HG03378 (cell line): Measurements from ENCODE around the gene UBR4.

ENCODE experiments used
- ATAC-seq: cut with Tn5 transposase; IDR thresholded peaks from one replicate; pipeline ENCODE4 v1.9.1; 2021; ENCODE audit warnings: mild to moderate bottlenecking, moderate library complexity; ENCODE audit not compliant: unreplicated experiment

UBR4 gene

DNA sequence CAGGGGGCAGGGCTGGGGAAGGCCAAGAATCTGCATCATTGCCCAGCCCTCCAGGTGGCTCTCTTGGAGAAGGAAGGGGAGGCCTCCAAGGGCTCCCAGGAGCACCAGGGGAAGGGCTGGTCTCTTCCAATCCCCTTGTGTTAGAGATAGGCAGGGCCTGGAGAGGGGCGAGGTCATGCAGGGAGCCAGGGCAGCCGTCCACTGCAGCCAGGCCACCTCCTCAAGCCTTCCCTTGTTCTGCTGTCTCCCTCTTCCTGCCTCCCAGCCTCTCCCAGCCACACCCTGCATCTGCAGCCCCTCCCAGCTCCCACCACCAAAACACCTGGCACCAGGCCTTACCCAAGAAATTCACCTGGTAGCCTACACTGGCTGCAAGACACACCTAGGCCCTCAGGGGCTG lies 148.3 kb downstream of the UBR4 start:
- no peak for ATAC-seq

DNA sequence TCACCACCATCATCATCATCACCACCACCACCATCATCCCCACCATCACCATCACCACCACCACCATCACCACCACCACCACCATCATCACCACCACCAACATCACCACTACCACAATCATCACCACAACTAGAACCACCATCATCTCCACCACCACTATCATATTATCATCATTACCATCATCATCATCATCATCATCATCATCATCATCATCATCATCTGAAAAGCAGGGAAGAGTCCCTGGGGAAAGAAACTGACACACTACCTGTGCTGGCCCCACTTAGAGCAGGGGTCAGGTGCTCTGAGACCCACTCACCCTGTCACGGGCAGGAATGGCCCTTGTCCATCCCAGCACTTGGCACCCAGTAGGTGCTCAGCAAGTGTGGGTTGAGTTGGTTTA lies 148.7 kb downstream of the UBR4 start:
- ATAC-seq: no peak

DNA sequence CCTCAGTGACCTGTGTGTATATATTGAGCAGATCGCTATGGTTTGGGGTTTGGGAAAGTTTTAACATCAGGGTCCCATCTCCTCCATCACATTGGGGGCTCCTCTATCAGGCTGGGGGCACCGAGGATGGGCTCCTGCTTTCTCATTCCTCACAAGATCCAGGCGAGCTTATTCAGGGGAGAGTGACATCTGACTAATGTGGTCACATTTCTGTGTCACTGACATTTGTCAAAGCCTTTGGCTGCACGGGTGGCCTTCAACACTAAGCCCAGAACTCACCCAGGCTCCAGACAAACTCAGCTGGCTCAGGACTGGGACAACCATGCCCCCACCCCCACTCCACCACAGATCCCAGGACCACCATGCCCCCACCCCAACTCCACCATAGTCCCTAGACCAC lies 150.3 kb downstream of the UBR4 start:
- ATAC-seq: no peak

DNA sequence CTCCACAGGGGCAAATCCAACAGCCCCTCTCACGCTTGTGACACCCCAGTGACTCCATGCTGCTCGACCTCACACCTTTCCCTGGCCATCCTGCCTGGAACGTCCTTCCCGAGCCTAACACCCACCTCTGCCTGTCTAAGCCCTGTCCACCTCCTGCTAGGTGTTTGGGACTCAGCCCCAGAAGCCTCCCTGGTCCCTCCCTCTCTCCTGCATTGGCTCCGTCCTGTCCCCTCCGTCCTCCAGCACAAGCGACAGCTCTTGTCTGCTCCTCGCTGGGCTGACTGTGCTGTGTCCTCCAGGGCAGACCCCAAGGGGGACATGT lies 151.6 kb downstream of the UBR4 start:
- ATAC-seq: no peak

DNA sequence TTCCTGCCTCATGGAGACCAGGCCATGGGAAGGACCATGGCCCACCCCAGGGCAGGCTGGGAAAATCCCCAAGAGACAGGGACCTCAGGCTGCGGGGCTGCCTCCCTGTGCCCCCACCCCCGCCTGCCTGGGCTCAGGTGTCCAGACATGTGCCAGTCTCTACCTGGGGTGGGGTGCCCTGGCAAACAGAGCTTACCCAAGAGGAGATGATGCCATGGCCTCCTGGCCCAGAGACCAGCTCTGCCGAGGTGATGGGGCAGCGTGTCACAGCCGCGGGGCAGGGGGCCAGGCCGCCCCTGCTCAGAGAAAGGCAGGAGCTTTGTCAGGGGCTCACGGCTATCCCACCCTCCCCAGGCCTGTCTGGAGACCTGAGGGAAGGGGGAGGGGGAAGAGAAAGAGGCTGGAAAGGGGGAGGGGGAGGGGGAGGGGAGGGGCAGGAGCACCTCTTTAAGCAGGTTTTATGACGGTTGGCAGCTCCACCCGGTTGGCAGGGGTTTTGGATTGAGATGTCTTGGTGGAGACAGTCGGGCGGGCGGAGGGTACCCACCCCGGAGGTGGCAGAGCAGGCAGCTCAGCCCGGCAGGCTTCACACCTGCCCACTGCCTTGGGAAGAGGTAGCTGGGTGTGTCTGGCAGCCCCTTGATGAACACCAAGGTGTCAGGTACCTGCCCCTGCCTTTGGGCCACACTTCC lies 152.1 kb downstream of the UBR4 start:
- ATAC-seq: no peak

DNA sequence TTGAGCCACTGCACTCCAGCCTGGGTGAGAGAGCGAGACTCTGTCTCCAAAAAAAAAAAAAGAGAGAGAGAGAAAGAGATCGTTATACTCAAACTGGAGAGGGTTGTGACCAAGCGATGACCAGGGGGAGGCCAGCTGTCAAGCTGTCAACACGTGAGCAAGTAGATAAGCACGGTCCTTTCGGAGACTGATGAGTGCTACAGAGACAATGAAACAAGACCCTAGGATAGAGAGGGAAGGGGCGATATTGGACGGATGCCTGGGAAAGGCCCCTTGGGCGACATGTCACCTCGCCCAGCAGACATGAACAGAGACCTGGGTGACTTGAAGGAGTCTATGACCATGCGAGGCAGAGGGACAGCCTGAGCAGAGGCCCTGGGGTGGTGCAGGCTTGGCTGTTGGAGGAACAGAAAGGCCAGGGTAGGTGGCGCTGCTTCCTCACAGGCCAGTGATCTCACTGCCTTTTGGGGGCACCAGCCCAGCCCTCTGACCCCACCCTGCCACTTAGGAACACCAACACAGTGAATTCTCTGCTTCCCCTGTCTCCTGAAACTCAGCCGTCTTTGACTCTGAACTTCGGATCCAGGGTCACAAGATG lies 152.8 kb downstream of the UBR4 start:
- no peak for ATAC-seq

DNA sequence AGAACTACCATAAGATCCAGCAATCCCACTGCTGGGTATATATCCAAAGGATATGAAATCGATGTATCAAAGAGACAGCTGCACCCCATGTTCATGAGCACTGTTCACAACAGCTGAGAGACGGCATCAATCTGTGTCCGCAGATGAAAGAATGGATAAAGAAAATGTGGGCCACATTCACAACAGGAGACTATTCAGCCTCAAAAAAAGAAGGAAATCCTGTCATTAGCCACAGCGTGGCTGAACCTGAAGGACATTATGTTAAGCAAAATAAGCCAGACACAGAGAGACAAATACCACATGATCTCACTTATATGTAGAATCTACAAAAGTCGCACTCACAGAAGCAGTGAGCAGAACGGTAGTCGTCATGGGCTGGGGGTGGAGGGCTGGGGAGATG lies 154.4 kb downstream of the UBR4 start:
- ATAC-seq: no peak

DNA sequence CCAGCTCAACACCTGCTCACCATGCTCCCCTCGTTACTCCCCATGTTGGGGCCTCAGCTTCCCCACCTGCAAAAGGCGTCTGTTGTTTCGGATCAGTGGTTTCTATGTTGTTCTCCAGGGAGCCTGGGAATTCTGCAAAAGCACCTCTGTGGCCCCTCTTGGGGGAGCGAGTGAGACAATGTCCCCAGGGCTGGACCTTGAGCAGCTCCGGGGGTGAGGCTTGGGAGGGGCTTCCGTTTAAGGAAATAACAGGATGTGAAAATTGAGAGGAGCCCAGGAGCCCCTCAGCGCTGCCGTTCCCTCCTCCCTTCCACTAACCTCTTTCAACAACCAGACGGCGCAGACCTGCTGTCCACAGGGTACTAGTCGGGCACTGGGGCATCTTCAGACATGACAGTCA lies 155.1 kb downstream of the UBR4 start:
- no peak for ATAC-seq

DNA sequence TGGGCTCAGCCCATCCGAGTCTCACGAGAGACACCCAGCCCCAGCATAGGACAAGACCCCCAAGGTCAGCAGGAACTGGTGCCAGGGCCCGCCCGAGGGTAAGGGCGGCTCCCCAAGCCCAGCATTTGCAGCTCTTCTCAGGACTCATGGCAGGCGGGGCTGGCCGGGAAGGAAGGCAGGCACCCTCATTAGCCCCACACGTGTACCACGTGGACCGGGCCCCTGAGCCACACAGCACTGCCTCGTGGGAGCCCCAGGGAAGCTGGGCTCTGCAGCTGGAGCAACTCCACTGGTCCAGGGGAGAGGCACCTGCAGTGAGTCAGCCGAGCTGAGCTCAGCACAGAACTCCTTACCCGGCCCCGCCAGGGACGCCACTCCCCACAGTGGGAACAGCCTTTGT lies 155.8 kb downstream of the UBR4 start:
- ATAC-seq: no peak

DNA sequence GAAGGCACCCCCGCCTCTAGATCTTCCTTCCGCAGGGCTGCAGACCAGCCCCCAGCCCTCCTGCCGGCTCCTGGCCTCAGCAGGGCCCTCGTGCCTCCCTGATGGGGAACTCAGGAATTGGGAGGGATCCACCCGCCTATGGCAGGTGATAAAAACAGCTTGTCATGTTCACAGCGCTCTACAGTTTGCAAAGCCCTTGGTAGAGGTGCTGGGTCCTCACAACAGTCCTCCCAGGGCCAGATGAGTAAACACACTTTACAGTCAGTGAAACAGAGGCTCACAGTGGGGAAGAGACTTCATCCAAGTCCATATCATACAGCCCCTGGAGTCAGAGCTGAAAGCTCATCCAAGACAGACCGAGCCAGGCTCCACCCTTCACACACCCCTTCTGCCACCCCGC lies 156.6 kb downstream of the UBR4 start:
- ATAC-seq: no peak

DNA sequence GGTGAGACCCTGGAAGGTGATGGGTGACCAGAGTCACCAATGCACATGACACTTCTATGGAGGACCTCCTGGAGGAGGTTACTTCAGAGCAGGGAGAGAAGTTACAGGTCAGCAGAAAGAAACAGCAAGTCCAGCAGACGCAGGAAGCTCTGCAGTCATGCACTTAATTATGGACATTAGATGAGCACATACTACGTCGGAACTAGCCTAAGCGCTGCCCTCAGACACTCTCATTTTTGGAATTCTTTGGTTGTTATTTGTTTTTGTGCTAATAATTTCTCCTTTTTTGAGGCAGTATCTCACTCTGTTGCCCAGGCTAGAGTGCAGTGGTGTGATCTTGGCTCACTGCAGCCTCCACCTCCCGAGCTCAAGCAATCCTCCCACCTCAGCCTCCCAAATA lies 160.3 kb downstream of the UBR4 start:
- no peak for ATAC-seq

DNA sequence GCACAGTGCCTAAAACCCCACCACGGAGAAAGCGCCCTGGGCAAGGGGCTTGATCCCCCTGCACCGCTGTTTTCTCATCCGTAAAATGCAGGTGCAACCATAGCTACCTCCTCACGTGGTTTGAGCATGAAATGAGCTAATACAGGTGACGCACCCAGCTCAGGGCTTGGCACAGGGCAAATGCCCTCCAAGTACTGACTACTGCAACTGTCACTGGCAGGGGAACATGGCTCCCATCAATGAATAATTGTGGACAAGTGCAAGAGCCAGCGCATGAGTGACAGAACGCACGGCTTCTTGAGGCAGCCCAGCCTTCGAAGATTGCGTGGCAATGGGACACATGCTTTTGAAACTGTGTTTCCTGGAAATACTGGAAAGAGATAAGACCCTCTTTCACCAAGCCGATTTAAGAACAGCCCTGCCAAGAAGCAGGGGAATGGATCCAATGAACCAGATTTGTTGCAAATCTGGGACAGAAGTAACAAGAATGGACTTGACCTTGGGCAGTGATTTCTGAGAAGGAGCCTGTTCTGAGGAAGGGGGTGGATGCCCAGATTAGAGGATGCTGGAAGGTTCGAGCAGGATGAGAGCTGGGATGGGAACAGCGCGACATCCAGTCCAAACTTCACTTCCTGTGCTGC lies 160.8 kb downstream of the UBR4 start:
- no peak for ATAC-seq

DNA sequence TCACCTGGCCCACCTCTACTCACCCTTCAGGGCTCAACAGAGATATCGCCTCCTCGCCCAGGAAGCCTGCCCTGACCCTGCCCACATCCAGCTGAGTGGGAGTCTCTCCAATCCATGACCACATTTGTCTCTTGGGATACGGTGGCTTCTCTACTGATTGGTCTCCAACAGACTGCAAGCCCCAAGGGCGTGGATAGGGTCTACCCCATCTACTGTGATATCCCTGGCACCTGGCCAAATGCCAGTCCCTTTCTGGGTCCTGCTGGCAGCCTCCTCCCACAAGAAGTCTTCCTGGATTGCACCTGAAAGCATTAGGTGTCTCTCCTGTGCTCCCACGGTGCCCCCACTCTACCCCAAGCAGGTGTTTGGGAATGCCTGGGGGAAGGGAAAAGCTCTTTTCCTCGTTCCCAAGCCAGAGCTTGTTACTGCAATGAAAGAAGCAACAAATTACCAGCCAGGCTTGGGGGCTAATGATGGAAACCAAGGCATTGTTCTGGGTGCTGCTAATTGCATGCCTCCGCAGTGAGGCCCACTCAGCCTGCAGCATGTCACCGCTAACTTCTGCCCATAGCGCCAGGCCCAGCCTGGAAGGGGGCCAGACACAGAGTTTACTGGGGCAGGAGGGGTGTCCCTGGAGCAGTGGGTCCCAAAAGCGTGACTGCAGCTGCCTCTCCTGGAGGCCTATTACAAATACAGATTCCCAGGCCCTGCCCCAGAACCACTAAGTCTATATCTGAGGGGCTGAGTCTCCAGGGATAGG lies 162.9 kb downstream of the UBR4 start:
- no peak for ATAC-seq

DNA sequence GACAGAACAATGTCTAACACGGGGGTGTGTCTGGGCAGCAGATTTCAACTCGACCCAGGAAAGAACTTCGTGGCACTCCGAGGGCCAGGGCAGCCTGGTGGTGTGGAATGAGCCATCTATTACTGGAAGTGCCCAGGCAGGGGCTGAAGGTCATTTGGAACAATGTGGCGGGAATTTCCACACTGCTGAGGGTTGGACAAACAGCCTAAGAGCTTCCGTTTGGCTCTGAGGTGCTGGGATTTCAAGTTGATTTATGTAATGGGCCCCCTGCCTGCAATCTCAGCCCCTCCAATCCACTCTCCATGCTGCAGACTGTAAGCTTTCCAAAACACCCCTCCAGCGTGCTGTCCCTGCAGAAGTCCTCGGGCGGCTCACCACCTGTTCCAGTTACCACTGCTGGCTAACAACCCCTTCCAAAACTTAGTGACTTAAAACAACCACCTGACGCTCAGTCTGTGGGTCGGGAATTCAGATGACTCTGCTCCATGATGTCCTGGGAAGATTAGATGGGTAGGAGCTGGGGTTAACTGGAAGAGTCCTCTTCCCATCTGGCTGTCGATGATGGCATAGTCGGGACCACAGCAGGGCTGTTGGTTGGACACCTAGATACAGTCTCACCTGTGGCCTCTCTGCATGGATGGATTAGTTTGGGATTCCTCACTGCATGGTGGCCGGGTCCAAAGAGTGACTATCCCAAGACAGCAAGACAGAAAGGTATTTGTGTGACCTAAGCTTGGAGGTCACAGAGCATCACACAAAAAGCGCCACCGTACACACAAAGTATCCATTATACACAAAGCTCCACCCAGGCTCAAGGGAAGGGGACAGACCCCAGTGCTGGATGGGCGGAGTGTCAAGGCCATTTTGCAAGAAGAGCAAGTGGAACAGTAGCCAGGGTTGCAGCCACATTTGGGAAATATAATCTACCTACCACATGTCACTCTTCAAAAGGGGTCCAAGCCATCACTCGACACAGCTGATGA lies 163.9 kb downstream of the UBR4 start:
- ATAC-seq: no peak

DNA sequence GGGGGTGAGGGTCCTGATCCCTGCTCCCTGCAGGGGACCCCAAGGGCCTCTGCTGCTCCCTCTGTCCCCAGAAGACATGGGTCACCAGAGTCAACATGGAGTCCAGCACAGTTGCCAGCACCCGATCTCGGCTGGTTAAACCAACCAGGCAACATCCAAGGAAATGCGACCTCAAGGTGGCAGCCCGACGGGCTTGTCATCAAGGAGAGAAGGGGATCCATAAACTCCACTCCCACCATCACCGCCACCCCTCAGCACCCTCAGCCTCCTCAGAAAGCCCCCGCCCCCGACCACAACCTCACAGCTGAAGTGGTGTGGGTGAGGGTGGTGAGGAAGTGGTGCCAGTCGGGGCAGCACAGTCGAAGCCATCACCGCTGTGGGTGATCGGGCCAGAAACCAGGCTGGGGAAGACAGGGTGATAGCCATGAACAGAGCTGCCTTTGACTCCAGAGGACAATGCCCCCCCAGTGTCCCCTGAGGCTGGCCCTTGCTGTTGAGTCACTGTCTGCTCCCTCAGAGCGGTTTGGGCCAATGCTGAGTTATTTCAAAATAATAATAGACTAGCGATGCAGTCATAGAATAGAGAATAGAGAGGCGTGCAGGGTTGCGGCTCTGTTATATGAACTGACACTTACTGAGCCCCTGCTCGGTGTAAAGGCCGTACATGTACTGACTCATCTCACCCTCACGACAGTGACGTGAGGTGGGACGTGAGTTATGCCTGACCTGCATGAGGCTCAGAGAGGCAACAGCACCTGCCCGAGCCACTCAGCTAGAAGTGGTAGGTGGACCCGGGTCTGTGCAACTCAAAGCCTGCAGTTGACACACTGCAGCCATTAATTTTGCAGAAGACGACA lies 164.9 kb downstream of the UBR4 start:
- no peak for ATAC-seq

DNA sequence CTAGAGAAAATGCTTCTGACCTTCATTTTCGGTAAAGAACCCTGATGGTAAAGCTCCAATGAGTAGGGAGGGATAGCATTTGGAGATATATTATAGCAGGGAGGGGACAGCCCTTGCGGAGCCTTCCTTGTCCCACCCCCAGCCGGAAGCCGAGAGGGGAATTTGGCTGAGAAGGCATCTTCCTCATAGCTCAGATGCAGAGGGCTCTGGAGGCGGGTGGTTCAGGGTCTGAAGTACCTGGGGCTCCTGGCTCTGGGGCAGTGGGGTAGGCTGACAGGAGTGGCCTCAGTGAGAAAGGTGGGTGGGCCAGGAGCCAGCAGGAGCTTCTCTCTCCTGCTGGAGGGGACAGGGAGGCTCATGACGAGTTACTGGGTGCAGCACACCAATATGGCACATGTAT lies 165.6 kb downstream of the UBR4 start:
- ATAC-seq: no peak

DNA sequence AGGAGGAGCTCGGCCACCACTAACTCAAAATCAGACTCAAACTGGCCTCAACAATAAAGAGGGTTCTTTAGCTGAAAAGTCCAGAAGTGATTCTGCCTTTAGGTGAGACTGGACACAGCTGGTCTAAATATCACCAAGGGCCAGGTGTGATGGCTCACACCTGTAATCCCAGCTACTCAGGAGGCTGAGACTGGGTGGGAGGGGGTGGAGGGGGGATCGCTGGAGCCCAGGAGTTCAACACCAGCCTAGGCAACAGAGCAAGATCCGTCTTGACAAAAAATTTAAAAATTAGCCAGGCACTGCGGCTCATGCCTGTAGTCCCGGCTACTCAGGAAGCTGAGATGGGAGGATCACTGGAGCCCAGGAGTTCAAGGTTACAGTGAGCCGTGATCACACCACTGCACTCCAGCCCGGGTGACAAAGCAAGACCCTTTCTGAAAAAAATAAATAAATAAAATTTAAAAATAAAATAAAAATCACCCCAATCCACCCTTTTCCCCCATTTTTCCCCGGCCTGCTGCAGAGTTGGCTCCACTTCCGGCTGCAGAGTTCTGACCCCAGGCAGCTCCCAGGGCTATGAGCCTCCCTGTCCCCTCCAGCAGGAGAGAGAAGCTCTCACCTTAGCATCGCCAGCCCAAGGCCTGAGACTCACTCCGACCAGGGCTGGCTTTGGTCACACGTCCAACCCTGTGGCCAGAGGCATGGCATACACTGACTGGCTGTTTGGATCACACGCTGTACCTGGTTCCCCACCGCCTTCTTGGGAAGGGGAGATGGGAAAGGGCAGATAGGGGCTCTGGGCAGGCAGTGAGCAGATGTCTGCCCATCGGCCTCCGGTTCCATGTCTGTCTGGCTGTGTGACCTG lies 166.3 kb downstream of the UBR4 start:
- no peak for ATAC-seq

DNA sequence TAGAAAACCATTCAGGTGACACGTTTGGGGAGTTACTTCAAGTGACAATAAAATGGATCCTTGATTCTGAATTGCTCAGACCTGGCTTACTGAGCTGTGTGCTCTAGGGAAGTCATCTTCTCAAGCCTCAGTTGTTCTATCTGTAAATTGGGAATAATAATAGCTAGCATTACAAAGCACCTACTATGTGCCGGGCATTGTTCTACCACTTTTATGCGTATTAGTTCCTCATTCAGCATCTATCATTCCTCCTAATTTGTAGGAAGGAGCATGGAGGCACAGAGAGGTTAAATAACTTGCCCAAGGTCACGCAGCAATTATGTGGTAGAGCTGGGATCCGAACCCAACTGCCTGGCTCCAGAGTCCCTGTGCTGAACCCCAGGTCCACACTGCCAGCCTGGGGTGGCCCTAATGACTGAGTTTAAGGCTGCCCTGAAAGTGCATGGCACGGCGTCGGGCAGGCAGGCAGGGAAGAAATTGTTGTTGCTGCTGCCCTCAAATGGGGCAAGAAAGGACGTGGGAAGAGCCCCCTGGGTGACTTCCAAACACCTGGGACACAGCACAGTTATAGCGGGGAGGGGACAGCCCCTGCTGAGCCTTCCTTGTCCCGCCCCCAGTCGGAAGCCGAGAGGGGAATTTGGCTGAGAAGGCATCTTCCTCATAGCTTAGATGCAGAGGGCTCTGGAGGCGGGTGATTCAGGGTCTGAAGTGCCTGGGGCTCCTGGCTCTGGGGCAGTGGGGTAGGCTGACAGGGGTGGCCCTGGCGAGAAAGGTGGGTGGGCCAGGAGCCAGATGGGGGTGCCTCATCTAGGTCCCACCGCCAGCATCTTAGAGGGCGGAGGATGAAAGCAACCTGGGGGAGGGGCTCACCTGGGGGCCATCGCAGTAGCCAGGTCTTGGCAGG lies 167.1 kb downstream of the UBR4 start:
- no peak for ATAC-seq
